Superior temporal gyrus (tissue), 1 donor: ENCODE data around the gene QSOX2.

Experiments used
- DNase-seq: peaks from one replicate; pipeline ENCODE4 v3.0.0-alpha.2; 2016; ENCODE audit errors: extremely low spot score

QSOX2 gene

GRCh38 chr9:136265561-136266355 is 20.1 kb upstream of the QSOX2 start:
- DNase-seq = no peak

DNA sequence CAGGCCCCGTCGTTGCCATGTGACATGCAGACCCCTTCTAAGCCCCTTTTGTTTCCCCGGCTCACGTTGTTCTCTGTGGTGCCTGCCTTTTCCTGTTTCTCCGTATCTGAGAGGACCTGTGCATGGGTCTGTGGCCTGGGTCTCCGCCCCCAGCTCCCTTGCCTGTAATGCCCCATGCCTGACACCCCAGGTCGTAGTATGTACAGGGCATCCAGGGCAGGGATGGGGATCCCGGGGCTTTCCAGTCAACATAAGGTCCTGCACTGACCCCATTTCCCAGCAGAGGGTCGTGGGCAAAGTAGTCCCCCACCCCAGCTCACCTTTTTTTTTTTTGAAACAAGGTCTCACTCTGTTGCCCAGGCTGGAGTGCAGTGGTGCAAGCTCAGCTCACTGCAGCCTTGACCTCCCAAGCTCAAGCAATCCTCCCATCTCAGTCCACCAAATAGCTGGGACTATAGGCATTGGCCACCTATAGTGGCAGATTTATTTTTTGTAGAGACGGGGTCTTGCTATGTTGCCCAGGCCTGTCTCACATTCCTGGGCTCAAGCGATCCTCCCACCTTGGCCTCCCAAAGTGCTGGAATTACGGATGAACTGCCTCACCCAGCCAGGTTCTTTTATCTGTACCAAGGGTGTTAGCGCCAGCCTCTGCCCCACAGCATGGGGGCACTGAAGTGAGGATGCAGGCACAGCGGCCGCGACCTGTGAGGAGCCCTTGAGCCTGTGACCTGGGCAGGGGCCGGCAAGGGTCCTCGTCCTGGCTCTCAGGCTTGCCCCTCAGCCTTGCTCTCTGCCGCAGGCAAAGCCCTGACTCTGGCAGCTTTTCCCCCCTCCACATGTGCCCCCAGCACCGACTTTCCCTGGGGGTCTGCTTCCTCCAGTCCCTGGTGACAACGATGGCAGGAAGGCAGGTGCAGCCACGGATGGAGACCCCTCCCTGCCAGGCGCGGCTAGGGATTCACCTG is 19.1 kb upstream of the QSOX2 start:
- no peak for DNase-seq

DNA sequence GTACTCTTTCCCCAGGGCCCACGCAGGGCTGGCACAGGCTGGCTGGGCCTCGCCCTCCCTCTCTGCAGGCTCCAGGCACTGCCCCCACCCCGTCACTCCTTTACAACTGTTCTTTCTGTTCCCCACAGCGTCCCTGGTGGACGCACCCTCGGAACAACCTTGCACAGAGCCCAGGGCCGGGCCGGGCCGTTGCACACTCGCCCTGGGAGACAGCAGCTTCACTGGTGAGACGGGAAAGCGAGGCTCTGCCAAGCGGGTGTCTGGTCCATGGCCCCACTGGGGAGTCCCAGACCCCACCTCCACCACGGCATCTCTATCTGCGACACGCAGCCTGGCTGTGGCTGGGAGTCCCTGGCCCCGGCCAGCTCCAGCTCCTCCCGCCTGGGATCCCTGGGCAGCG is 18.4 kb upstream of the QSOX2 start:
- no peak for DNase-seq

DNA sequence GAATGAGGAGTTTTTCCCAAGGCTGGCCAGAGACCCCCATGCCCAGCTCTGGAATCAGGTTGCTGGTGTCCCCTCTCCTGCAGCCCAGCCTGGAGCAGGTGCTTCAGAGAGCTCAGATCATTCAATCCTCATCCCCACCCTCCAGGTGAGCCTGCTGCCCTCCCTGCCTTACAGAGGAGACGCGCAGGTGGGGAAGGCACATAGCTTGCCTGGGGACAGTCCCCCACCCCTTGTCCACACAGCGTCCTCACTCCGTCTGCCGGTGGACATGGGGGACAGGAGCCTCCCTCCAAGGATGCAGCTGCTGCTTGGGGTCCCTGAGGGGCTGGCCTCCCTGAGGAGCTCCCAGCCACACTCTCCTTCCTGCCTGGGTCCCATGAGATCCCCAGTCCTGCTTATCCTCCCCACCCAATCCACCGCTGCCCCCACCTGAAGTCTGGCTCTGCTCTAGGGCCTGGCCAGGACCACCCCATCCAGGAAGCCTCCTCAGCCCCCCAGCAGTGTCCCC is 17.1 kb upstream of the QSOX2 start:
- no peak for DNase-seq

GRCh38 chr9:136261686-136262430 is 16.2 kb upstream of the QSOX2 start:
- DNase-seq = no peak

GRCh38 chr9:136260936-136261472 is 15.4 kb upstream of the QSOX2 start:
- DNase-seq = no peak

GRCh38 chr9:136260521-136260920 is 14.9 kb upstream of the QSOX2 start:
- DNase-seq = no peak

DNA sequence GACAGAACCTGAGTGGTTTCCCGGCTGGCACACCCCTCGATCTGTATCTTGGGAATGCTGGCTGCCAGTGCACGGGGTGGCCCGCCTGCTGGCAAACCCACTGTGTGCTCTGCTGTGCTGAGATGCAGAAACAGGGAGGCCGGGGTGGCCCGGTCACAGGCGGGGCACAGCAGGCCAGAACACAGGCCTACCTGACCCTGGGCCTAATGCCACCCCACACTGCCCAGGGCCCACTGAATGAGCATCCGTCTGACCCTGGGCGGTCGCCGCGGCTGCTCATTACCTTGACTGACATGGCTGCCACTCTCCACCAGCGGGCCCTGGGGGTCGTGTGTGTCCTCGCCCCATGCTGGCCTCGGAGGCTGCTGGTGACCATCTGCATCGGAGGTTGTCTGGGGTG is 14.2 kb upstream of the QSOX2 start:
- no peak for DNase-seq

DNA sequence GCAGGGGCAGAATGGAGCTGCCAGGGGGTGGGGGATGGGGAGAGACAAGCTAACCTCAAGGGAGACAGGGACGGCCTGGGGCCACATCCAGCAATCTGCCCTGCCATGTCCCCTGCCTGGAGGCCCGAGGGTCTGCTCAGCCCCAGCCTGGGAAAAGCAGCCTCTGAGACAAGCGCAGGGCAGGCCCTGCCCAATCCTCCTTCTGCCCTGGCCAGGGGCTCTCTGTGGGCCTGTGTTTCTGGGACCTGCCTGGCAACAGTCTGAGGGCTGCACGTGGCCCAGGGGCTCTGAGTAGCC is 13.9 kb upstream of the QSOX2 start:
- no peak for DNase-seq

DNA sequence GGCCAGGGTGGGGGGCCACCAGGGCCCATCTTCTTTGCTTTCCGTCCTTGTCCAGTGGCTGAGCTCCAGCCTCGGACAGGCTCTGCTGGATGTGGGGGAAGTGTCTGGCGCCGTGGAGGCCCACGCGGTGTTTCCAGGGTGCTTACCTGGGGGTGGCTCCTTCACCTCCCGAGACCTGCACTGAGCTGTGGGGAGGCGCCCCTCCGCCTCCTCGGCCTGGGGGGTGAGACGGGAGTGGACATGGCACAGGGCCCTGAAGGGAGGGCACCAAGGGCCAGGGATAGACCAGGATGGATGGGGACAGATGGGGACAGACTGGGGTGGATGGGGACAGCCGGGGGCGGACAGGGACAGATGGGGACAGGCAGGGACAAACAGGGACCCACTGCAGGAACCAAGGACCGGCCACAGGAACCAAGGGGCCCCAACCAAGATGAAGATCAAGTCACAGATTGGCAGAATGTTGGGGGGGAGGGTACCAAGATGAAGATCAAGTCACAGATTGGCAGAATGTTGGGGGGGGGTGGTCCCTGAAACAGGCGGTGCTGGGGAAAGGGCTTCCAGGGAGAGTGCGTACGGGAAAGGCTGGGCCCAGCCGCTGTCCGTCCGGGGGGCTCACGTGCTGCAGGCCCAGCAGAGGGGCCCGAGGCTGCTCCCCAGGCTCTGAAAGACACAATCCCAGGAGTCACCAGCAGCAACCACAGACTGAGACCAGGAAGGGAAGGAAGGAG is 13.3 kb upstream of the QSOX2 start:
- DNase-seq = no peak

DNA sequence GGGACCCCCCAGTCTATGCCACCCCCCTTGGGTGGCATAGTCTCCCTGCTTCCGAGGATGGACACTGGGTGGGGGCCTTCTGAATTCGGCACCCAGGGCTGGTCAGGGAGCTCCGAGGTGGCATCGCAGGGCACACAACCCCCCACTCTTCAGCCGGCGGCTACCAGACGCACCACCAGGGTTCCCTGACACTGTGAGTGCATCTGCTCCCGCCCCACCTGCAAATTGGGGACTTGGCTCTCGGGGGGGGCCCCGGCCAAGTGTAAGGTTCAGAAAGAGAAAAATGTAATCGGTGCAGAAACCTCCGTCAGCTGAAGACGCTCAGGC is 12.7 kb upstream of the QSOX2 start:
- DNase-seq = no peak

DNA sequence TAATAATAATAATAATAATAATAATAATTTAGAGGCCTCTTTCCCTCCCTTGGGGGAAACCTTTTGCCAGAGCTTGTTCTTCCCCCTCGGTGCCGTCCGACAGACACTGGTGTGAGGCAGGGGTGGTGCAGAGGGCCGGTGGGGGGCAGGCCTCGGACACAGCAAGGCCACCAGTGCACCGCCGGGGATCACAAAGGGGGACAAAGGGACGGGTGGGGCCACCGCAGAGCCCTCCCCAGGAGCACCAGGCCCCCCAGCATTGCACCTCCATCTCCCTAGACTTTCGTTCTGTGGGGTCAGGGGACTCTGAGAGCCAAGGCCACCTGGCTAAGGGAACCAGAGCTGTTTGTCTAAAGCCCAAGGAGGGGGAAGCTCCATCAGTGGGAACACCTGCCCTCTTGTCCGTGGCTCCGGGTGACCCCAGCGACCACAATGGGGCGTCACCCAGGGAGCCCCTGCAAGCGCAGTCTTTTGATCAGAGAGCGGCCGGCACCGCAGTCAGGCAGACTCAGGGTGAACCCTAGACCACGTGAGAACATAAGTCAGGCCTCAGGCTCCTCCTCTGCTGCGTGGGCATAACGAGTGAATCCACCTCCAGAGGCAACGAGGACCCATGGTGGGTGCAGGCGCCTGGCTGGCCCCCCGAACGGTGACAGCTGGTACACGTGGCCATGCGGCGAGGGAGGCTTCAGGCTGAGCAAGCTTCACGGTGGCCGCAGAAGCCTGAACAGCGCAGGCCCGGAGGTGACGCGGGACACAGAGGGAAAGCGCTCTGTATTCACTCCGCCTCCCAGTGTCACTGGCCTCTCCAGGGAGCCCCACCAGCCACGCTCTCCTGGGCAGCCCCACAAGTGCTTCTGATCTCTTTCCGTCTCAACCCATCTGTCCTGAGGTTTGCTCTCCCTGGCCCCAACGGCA is 12.0 kb upstream of the QSOX2 start:
- no peak for DNase-seq

GRCh38 chr9:136255896-136256890 is 10.6 kb upstream of the QSOX2 start:
- no peak for DNase-seq

- no peak for DNase-seq
These were observed 9.5 kb upstream of the QSOX2 start for GRCh38 chr9:136255166-136255538.

GRCh38 chr9:136254381-136255165 is 9.0 kb upstream of the QSOX2 start:
- DNase-seq = no peak

GRCh38 chr9:136253246-136254130 is 7.9 kb upstream of the QSOX2 start:
- no peak for DNase-seq

DNA sequence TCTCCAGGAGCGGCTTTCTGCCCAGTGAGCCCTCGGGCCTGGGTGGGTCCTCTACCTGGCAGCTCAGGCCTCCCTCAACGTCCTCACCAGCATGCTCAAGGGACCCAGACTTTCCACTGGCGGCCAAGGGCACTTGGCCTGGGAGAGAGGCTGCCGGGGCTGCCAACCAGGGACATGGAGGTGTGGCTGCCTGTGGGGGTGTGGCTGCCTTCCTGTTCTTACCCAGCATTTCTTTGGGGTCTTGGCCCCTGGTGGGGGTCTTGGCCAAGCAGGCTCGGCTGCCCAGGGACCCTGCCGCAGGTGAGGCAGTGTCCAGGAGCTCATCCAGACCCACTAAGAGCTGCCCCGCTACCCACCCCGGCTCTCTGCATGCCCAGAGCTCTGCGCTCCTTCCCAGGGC is 7.2 kb upstream of the QSOX2 start:
- no peak for DNase-seq
